GM12878 (cell line): Measurements from ENCODE around the gene BMAL1.

ENCODE experiments used
- ATF3 ChIP-seq: IDR thresholded peaks from 2 replicates; pipeline ENCODE4 v1.6.1; 2011; ENCODE audit warnings: low read depth, mild to moderate bottlenecking, low read length, moderate library complexity, borderline replicate concordance; ENCODE audit errors: extremely low read depth
- CHD2 ChIP-seq: IDR thresholded peaks from 2 replicates; pipeline ENCODE4 v1.6.1; 2011; ENCODE audit warnings: low read depth, low read length, improper control_type of control experiment, borderline replicate concordance
- CREB1 ChIP-seq: IDR thresholded peaks from 2 replicates; pipeline ENCODE4 v1.6.1; 2012; ENCODE audit warnings: low read depth, mild to moderate bottlenecking, inconsistent platforms
- CTCF ChIP-seq, 3 experiments: IDR thresholded peaks in 2 of 3; conservative IDR thresholded peaks in 1 of 3; 2 replicates each; pipeline ENCODE4 v1.5.1; 2011; ENCODE audit warnings: low read depth in 3 of 3, low read length in 3 of 3, mild to moderate bottlenecking in 3 of 3, control low read depth in 2 of 3, moderate library complexity in 2 of 3, inconsistent platforms in 1 of 3, mixed read lengths in 1 of 3; ENCODE audit not compliant: control insufficient read depth in 2 of 3, insufficient read depth in 1 of 3; ENCODE audit errors: extremely low read depth in 1 of 3
- CUX1 ChIP-seq: IDR thresholded peaks from 2 replicates; pipeline ENCODE4 v1.6.1; 2012; ENCODE audit warnings: improper control_type of control experiment, low read depth, low read length; ENCODE audit not compliant: insufficient replicate concordance
- PRDM15 ChIP-seq: fragments of 450-650 bp; formaldehyde crosslinking; IDR thresholded peaks from 2 replicates; pipeline ENCODE4 v1.4.0; 2020; ENCODE audit warnings: mild to moderate bottlenecking, moderate library complexity
- SMC3 ChIP-seq: IDR thresholded peaks from 2 replicates; pipeline ENCODE4 v1.6.1; 2011; ENCODE audit warnings: low read length, improper control_type of control experiment, borderline replicate concordance
- SREBF2 ChIP-seq: IDR thresholded peaks from 2 replicates; pipeline ENCODE4 v1.6.1; 2012; ENCODE audit warnings: mild to moderate bottlenecking, low read length
- TARDBP ChIP-seq: IDR thresholded peaks from 2 replicates; pipeline ENCODE4 v1.6.1; 2016; ENCODE audit warnings: borderline replicate concordance
- USF2 ChIP-seq: IDR thresholded peaks from 2 replicates; pipeline ENCODE4 v1.6.1; 2011; ENCODE audit warnings: low read depth, low read length, improper control_type of control experiment, borderline replicate concordance
- YY1 ChIP-seq: IDR thresholded peaks from 2 replicates; pipeline ENCODE4 v1.6.1; 2011; ENCODE audit warnings: low read depth, mild to moderate bottlenecking, low read length
- ZNF24 ChIP-seq: fragments of 450-650 bp; IDR thresholded peaks from 2 replicates; pipeline ENCODE4 v1.6.1; 2017; ENCODE audit warnings: antibody characterized with exemption, mild to moderate bottlenecking

- TF ChIP-seq CUX1 (no peak), CTCF (IDR thresholded peaks at IDR 0.05 in 2 of 3, conservative IDR thresholded peaks at IDR 0.05 in 1 of 3; ENCODE audit: control insufficient read depth in 2 of 3, extremely low read depth in 1 of 3, insufficient read depth in 1 of 3, low read depth in 3 of 3, low read length in 3 of 3) (no peak), YY1 (no peak), ZNF24 (no peak), CHD2 (no peak), SMC3 (no peak), TARDBP (no peak), CREB1 (no peak), USF2 (no peak), SREBF2 (no peak), ATF3 (no peak), PRDM15 (CRISPR knock-in tag) (no peak)
Observed at GRCh38 chr11:13380731-13381130, 103.1 kb downstream of the BMAL1 start.
